ENCODE measurements around the gene GBA3.

The GBA3 gene

GRCh38 chr4:22692736-22693135 lies at the start of gene GBA3:
GBA3 (plus strand) TSS chr4:22692937.
- no peak for FAIRE-seq

GRCh38 chr4:22643952-22644351 lies 48.8 kb upstream of the GBA3 start:
- FAIRE-seq = no peak

- no peak for FAIRE-seq
These were observed 47.1 kb upstream of the GBA3 start for GRCh38 chr4:22645481-22646182.

GRCh38 chr4:22648996-22649395 lies 43.7 kb upstream of the GBA3 start:
- no peak for FAIRE-seq

GRCh38 chr4:22650771-22651170 lies 42.0 kb upstream of the GBA3 start:
- no peak for FAIRE-seq

GRCh38 chr4:22653752-22654151 lies 39.0 kb upstream of the GBA3 start:
- no peak for FAIRE-seq

- no peak for FAIRE-seq
These were observed 31.3 kb upstream of the GBA3 start for GRCh38 chr4:22661443-22661842.

GRCh38 chr4:22667332-22667940 lies 25.3 kb upstream of the GBA3 start:
- no peak for FAIRE-seq

GRCh38 chr4:22668301-22668700 lies 24.4 kb upstream of the GBA3 start:
- FAIRE-seq = no peak

GRCh38 chr4:22668702-22669101 lies 24.0 kb upstream of the GBA3 start:
- no peak for FAIRE-seq

- no peak for FAIRE-seq
These were observed 21.8 kb upstream of the GBA3 start for GRCh38 chr4:22670956-22671355.

- no peak for FAIRE-seq
These were observed 20.2 kb upstream of the GBA3 start for GRCh38 chr4:22672519-22672918.

GRCh38 chr4:22672944-22673343 lies 19.8 kb upstream of the GBA3 start:
- FAIRE-seq = no peak

GRCh38 chr4:22674700-22675099 lies 18.0 kb upstream of the GBA3 start:
- no peak for FAIRE-seq

GRCh38 chr4:22676063-22676462 lies 16.7 kb upstream of the GBA3 start:
- FAIRE-seq = no peak

- FAIRE-seq = no peak
These were observed 15.0 kb upstream of the GBA3 start for GRCh38 chr4:22677780-22678179.

GRCh38 chr4:22678940-22679854 lies 13.5 kb upstream of the GBA3 start:
- FAIRE-seq = no peak

GRCh38 chr4:22680065-22680642 lies 12.6 kb upstream of the GBA3 start:
- FAIRE-seq = no peak

- no peak for FAIRE-seq
These were observed 9.0 kb upstream of the GBA3 start for GRCh38 chr4:22683726-22684125.

GRCh38 chr4:22686141-22686540 lies 6.6 kb upstream of the GBA3 start:
- no peak for FAIRE-seq

- FAIRE-seq = no peak
These were observed 4.5 kb upstream of the GBA3 start for GRCh38 chr4:22688236-22688635.

- no peak for FAIRE-seq
These were observed 3.3 kb upstream of the GBA3 start for GRCh38 chr4:22689428-22689827.

GRCh38 chr4:22695029-22695428 lies 2.3 kb downstream of the GBA3 start:
- no peak for FAIRE-seq
